C4-2B (cell line): ENCODE data around the gene SEC24D.

ENCODE experiments used
- CTCF ChIP-seq: fragments of 450-650 bp; conservative IDR thresholded peaks from 2 replicates; pipeline ENCODE4 v1.5.1; 2017; ENCODE audit warnings: mild to moderate bottlenecking
- ZFX ChIP-seq: fragments of 450-650 bp; IDR thresholded peaks from 2 replicates; pipeline ENCODE4 v1.6.1; 2017

GRCh38 chr4:118711052-118711451 lies 124.9 kb downstream of the SEC24D start:
- TF ChIP-seq CTCF (no peak), ZFX (no peak)
